Mononuclear cell (primary cell): ENCODE results near the gene SNN. TPM values are rescaled to one million over a fixed set of nuclear protein-coding genes. Genes with fewer than 3 reads are reported as not detected.

Experiments used
- H3K27me3 ChIP-seq: 2 replicates; pipeline ENCODE4 v1.6.0; 2011; ENCODE audit warnings: low read length, control low read depth; ENCODE audit not compliant: insufficient read depth
- H3K4me1 ChIP-seq: 2 replicates; pipeline ENCODE4 v1.5.1; 2011; ENCODE audit warnings: mild to moderate bottlenecking, low read length, control low read depth; ENCODE audit not compliant: insufficient read depth
- H3K4me3 ChIP-seq: 2 replicates; pipeline ENCODE4 v1.5.1; 2011; ENCODE audit warnings: mild to moderate bottlenecking, low read length, moderate library complexity
- H3K9me3 ChIP-seq: 2 replicates; pipeline ENCODE4 v1.5.1; 2011; ENCODE audit warnings: low read depth, mild to moderate bottlenecking, control low read depth, low read length
- total RNA-seq: library from RNA; depleted of rRNA; stranded (reverse); fragments of >200 nt; gene quantifications from one replicate; pipeline ENCODE4 v1.2.3, GENCODE V29; 2012

Gene SNN
- total RNA-seq, result 115 TPM

DNA sequence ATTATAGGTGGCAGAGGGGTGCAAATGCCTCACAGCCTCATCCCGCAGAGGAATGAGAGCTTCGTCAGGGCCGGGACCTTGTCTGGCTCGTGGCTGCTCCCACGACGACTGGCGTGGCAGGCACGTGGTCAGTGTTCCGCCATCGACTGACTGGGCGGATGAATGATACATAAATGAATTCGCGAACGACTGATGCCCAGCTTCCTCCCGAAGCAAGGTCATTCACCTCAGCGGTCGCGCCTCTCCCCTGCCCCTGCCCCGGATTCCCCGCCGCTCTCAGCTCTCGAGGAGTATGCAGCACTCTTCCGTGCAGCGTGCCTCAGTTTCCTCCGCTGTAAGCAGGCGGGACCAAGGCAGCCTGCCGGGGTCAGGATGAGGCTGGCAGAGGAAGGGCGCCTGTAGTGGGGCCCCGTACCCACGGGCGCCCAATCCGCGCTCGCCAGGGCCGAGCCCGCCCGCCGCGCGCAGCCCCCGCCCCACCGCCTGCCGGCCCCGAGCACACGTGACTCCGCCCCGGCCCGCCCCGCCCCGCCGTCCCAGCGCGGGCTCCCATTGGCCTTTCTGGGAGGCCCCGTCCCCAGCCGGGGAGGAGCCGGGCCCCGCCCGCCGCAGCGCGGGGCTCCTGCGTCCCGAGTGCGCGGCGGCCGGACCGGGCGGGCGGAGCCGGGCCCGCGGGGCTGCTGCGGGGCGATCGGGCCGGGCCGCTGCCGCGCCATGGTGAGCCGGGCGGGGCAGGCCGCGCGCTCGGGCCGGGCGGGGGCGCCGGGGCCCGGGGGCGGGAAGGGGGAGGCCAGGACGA, at the start of gene SNN:
SNN (plus strand) TSS at position 632 of the 799 bp plus-strand sequence. CDS start 7,605 bp downstream, outside the sequence.
- peaks cover 75% of the 10 kb centered on the region for H3K4me1 ChIP-seq
- H3K27me3 ChIP-seq, result no peaks in the 10 kb centered on the region
- peak within 1 kb of the TSS; percentile 68 for H3K4me3 ChIP-seq
- H3K9me3 ChIP-seq, result no peaks in the 10 kb centered on the region

DNA sequence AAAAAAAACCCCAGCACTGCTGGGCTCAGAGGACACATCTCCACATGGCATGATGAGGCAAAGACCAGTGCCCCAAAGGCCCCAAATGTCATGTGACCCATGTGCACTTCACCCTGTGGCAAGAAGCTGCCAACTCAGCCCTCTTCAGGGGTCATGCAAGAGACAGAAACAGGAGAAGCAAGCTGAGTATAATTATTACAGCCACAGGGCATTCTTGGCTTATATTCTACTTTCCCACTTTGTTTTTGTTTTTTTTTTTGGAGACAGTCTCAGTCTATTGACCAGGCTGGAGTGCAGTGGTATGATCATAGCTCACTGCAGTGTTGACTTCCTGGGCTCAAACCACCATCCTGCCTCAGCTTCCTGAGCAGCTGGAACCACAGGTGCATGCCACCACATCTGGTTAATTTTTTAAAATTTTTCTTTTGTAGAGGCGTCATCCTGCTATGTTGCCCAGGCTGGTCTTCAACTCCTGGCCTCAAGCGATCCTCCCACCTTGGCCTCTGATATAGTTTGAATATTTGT, 48.9 kb upstream of the SNN start:
- no peak overlapping the region for H3K4me3 ChIP-seq
- H3K27me3 ChIP-seq, result no peaks in the 10 kb centered on the region
- H3K9me3 ChIP-seq, result no peaks in the 10 kb centered on the region
- H3K4me1 ChIP-seq, result peaks cover 80% of the 10 kb centered on the region

DNA sequence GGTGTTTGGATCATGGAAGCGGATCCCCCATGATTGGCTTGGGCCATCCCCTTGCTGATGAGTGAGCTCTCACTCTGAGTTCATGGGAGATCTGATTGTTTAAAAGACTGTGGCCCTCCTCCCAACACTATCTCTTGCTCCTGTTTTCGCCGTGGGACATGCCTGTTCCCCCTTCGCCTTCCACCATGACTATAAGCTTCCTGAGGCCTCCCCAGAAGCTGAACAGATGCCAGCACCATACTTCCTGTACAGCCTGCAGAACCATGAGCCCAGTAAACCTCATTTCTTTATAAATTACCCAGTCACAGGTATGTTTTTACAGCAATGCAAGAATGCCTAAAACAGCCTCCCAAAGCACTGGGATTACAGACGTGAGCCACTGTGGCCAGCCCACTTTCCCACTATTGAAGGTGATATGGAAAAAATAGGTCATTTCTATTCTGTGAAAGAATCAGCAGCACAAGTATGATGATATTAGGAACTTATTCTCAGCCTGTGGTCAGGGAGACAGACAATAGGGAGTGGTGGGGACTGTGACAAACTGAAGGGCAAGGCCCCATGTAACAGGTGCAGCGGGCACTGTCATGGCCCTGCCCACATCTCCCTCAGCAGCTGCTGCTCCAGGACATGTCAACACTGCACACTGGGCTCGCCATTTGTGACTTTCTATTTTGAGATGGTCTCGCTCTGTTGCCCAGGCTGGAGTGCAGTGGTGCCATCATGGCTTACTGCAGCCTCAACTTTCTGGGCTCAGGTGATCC, 47.8 kb upstream of the SNN start:
- Histone ChIP-seq H3K4me1 (peaks cover 83% of the 10 kb centered on the region), H3K9me3 (no peaks in the 10 kb centered on the region), H3K4me3 (no peak overlapping the region), H3K27me3 (no peaks in the 10 kb centered on the region)

DNA sequence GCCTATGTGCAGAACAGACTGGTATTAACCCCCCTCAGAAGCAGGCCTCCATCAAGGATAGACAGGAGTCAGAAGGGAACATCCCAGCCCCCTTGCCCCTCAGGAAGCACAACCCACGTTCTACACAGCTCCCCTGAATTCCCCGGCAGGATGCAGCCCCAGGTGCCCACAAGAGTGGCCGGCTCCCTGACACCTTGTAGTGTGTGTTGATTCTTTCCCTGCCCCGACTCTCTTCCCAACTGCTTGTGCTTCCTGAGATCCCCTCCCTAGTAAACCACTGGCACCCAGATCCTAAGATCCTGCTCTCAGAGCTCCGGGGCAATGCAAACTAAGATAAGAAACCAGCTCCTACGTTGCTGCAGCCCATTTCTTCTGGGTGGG, 46.7 kb upstream of the SNN start:
- peaks cover 86% of the 10 kb centered on the region for H3K4me1 ChIP-seq
- no peak overlapping the region for H3K4me3 ChIP-seq
- H3K27me3 ChIP-seq, result no peaks in the 10 kb centered on the region
- H3K9me3 ChIP-seq, result no peaks in the 10 kb centered on the region

DNA sequence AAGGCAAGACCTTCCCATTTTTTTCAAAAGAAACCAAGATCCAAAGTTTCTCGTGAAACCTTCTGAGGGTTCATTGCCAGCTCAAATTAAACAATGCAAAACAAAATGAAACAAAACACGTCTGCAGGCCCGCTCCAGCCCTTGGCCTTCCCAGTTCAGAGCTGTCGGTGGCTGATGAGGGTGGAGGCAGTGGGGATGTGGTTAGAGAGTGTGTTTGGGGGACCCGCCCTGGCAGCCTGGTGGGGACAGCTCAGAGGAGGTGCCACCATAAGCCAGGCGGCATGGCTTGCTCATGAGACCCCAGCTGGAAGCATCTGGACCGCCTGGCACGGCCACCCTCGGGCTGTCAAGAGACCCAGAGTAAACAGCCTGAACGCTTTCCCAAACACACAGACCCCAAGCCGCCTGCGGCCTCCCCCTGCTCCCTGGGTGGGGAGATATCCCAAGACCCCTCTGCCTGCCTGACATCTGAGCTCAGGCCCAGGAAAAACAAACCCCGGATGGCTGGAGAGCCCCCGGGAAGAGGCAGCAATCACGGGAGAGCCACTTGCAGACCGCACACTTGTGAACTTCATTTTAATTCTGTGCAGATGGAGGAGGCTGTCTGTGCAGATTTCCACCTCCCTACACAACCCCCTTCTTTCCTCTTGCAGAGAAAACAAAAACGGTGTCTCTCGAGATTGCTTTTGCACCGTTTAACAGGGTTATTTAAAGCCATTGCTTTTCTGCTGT, 46.2 kb upstream of the SNN start:
- no peaks in the 10 kb centered on the region for H3K27me3 ChIP-seq
- no peaks in the 10 kb centered on the region for H3K9me3 ChIP-seq
- H3K4me1 ChIP-seq, result peaks cover 87% of the 10 kb centered on the region
- H3K4me3 ChIP-seq, result no peak overlapping the region

DNA sequence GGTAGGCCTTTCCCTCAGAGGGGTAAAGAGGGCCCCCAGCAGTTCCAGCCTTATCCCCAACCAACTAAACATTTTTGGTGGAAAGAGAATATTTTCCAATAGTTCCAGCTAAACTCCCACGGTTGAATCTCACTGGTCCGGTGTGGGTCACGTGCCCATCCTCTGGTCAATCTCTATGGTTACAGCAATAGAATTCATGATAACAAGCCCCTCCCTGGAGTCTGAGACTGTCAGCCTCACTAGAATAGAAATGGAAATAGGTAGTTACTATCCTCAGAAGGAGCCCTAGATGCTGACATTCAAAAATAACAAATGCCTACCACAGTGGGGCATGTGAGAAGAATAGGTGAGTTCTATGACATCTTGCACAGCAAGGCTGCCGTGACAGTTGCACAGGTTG, 44.0 kb upstream of the SNN start:
- Histone ChIP-seq H3K4me3 (no peak overlapping the region), H3K27me3 (no peaks in the 10 kb centered on the region), H3K9me3 (no peaks in the 10 kb centered on the region), H3K4me1 (peaks cover 93% of the 10 kb centered on the region)

GRCh38 chr16:11624636-11625607, 43.3 kb upstream of the SNN start:
- Histone ChIP-seq H3K4me1 (peaks cover 93% of the 10 kb centered on the region), H3K4me3 (no peak overlapping the region), H3K27me3 (no peaks in the 10 kb centered on the region), H3K9me3 (no peaks in the 10 kb centered on the region)

GRCh38 chr16:11625769-11626168, 42.5 kb upstream of the SNN start:
- Histone ChIP-seq H3K27me3 (no peaks in the 10 kb centered on the region), H3K4me1 (peaks cover 90% of the 10 kb centered on the region), H3K4me3 (no peak overlapping the region), H3K9me3 (no peaks in the 10 kb centered on the region)

DNA sequence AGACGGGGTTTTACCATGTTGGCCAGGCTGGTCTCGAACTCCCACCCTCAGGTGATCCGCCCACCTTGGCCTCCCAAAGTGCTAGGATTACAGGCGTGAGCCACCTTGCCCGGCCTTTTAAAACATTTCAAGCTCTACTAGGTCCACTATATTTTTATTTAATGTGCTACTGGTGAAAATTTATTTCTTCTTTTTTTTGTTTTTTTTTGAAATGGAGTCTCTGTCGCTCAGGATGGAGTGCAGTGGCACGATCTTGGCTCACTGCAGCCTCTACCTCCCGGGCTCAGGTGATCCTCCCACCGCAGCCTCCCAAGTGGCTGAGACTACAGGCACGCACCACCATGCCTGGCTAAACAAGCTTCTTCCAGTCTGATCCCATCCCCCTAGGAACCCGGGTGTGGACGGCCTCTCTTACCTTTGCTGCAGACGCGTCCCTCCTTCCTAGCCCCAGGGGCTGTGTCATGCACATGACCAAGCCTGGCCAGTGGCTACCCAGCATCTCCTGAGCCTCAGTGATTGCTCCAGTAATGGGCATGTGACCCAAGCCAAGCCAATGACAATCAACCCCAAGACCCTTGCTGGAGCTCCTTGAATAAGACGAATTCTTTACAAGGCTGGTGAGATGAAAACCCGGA, 41.5 kb upstream of the SNN start:
- Histone ChIP-seq H3K4me3 (no peak overlapping the region), H3K4me1 (peaks cover 80% of the 10 kb centered on the region), H3K27me3 (no peaks in the 10 kb centered on the region), H3K9me3 (no peaks in the 10 kb centered on the region)

DNA sequence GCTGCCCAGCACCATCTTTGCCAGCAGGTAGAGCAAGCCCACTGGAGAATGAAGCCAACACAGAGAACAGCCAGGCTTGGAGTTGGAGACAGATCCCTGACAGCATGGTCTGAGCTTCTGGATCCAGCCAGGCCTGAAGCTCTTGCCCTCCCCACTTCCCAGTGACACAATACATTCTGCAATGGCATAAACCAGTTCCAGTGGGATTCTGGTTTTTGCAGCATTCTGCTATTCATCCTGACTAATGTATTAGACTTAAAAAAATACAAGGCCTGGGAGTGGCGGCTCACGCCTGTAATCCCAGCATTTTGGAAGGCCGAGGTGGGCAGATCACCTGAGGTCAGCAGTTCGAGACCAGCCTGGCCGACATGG, 41.0 kb upstream of the SNN start:
- H3K9me3 ChIP-seq, result no peaks in the 10 kb centered on the region
- H3K4me3 ChIP-seq, result no peak overlapping the region
- H3K4me1 ChIP-seq, result peaks cover 75% of the 10 kb centered on the region
- no peaks in the 10 kb centered on the region for H3K27me3 ChIP-seq

- H3K4me1 ChIP-seq, result peaks cover 73% of the 10 kb centered on the region
- no peaks in the 10 kb centered on the region for H3K27me3 ChIP-seq
Observed at GRCh38 chr16:11627822-11628457, 40.3 kb upstream of the SNN start.

GRCh38 chr16:11629071-11630030, 38.9 kb upstream of the SNN start:
- Histone ChIP-seq H3K27me3 (no peaks in the 10 kb centered on the region), H3K4me3 (no peak overlapping the region), H3K4me1 (peaks cover 73% of the 10 kb centered on the region), H3K9me3 (no peaks in the 10 kb centered on the region)

More at GRCh38 chr16:11627822-11628457, 40.3 kb upstream of the SNN start:
- no peaks in the 10 kb centered on the region for H3K9me3 ChIP-seq
- H3K4me3 ChIP-seq, result no peak overlapping the region
